GM18951 (cell line): ENCODE data around the gene DDIT4.
A peak's percentile ranks its signal among the peaks of the same experiment; 100 is the strongest.

ENCODE experiments used
- POLR2A ChIP-seq: IDR thresholded peaks from 4 replicates; pipeline ENCODE4 v1.6.1; 2011; ENCODE audit warnings: mild to moderate bottlenecking; ENCODE audit not compliant: insufficient read length, insufficient read depth; ENCODE audit errors: extremely low read depth
- in situ Hi-C: fragments of 300-500 bp; cut with MboI; formaldehyde crosslinking; loops from one replicate; pipeline ENCODE4 v1.12.0; 2022; ENCODE audit warnings: low sequenced_read_pairs, mixed read lengths, inconsistent platforms; ENCODE audit not compliant: unreplicated experiment

Gene DDIT4

DNA sequence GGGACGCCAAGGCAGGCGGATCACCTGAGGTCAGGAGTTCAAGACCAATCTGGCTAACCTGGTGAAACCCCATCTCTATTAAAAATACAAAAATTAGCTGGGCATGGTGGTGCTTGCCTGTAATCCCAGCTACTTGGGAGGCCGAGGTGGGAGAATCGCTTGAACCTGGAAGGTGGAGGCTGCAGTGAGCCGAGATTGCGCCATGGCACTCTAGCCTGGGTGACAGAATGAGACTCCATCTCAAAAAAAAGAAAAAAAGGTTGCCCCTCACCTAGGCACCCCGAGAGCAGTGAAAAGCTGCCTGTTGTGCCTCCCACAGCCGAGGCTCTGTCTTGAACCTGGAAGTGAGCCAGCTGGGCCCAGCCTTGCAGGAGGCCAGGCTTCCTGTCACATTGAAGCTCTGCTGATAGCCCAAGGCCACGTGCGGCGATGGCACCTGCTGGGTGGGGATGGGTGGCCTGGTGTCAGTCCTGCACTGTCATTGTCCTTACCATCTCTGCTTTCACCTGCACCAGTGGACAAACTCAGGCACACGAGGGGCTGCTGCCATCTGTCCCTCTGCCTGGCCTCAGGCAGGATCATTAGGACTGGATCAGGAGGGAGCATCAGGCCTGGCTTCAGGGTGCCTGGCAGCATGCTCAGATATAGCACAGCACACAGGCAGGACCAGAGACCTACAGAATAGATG lies 43.2 kb downstream of the DDIT4 start:
- in situ Hi-C loops: no loop called here
- TF ChIP-seq POLR2A: no peak

DNA sequence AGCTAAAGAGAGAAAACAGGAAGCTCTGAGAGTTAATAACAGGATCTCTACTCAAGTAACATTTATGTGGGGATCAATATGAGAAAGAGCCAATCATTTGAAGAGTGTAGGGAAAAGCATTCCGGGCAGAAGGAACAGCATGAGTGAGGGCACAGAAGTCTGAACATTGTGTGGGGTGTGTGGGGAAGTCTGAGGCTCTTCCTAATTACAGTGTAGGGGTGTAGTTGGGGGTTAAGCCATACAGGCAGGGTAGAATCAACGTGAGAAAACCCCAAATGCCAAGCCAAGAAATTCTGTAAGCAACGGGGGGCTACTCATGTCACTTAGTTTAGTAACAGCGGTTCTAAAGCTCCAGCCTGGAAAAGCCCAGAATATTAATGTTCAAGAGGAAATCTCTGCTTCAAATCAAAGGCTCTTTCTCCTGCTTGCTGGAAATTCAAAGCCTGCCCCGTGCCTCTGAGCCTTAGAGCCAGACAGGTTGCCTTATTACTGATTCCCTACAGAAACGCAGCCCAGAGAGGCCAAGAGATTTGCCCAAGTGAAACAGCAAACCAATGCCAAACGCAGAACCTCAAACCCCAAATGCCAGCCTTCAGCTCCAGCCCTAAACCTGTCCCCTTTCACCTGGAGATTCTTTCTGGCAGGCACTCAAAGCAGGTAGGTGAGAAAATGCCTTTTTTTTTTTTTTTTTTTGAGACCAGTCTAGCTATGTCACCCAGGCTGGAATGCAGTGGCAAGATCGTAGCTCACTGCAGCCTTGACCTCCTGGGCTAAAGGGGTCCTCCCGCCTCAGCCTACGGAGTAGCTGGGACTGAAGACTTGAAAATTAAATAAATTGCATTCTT lies 44.9 kb downstream of the DDIT4 start:
- TF ChIP-seq POLR2A: no peak
- in situ Hi-C loops: no loop called here

DNA sequence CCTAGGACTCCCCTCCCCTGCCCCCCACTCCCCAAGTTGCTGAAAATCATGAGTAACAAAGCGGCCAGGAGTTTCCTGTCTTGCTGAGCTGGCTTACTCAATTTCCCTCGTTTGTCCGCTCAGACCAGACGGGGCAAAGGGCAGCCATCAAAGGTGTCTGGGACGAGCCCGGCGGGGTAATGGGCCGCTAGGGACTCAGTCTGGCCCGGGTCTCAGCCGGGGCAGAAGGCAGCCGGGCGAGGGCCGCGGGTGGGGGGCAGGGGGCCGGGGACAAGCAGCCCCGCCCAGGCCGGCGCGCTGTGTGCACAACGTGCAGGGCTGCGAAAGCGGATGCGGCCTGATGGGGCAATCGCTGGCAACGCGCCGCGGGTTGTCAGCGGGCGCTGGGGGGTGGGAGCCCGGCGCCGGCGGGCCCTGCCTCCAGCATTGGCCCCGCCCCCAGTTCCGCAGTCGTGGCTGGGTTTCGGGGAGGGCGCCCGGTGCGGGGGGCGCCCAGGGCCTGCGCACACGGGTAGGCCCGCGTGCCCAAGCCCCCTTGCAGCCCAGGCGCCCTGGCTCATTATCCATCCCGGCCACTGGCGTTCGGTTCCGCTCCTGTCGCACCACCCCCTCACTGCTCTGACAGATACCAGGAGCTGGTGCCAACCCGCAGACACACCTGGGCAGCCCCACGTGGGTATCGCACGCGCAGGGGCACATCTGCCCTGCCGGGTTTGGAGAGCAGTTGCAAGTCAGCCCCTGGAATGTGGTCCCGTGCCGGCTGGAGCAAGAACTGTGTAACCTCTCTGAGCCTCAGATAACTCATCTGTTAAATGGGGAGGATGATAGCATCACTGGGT lies 45.9 kb downstream of the DDIT4 start:
- TF ChIP-seq POLR2A: peak; percentile 65
- in situ Hi-C loops: no loop called here

DNA sequence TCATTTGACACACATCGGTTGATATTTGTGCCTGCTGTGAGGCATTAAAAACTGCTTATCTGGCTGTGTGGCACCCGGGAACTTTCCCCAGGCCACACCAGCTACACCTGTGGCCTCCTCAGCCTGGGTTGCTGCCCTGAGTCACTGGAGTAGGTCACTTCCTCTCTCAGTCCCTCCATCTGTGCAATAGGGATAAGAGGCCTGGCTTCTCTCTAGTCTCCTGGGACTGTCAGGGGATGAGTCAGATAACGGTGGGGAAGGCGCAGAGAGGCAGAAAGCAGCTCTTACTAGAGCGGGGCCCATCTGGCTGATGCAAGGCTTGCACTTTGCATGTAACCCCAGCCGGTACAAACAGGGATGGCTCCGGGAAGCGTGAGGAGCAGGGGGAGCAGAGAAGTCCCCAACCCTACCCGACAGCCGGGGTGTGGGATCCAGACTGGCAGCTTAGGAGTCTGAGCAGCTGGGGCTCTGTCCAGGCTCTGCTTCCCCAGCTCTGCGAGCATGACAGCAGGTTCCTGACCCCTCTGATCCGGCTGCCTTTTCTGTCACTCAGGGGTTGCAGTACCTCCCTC lies 47.0 kb downstream of the DDIT4 start:
- in situ Hi-C loops: no loop called here
- TF ChIP-seq POLR2A: peak; percentile 65

DNA sequence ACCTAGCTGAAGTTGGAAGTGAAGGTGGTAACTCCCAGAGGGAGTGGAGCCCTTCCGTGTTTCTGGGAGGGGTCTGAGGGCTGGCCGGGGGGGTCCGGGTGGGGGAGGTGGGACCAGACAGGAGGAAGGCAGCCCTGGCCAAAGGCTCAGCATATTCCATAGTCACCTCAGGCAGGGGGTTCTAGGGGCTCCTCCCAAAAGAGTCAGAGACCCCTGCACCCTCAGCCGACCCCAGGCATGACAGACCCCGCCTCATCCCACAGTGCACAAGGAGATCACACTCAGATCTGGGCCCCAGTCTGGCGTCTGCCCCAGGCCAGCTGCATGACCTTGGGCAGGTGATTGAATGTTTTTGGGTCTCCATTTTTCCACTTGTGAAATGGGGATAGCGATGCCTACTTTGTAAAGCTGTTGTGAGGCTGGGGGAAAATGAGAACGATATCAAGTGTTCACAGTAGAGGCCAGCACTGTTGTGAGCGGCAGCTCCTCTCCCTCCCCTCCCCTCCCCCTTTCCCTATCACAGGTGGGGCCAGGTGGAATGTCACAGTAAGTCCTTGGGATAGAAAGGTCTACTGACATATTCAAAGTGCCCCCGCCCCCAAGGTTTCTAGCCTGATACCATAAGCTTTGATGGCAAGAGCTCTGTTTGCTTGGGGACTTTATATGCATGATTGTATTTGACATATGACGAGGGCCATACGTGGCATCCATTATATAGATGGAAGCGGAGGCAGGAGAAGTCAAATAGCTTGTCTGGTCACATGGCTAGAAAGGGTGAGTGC lies 47.7 kb downstream of the DDIT4 start:
- no peak for TF ChIP-seq POLR2A
- in situ Hi-C loops: no loop called here

DNA sequence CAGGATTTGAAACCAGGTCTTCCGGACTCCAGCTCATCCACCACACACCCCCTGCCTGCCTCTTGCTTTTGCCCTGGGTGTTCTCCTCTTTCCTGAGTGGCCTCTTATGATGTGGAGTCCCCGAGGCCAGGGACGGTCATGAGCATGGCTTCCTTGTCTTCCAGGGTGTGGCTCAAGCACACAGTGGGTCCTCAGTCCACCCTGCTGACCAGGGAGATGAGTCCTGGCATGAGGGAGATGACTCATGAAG lies 48.2 kb downstream of the DDIT4 start:
- no peak for TF ChIP-seq POLR2A
- in situ Hi-C loops: no loop called here

DNA sequence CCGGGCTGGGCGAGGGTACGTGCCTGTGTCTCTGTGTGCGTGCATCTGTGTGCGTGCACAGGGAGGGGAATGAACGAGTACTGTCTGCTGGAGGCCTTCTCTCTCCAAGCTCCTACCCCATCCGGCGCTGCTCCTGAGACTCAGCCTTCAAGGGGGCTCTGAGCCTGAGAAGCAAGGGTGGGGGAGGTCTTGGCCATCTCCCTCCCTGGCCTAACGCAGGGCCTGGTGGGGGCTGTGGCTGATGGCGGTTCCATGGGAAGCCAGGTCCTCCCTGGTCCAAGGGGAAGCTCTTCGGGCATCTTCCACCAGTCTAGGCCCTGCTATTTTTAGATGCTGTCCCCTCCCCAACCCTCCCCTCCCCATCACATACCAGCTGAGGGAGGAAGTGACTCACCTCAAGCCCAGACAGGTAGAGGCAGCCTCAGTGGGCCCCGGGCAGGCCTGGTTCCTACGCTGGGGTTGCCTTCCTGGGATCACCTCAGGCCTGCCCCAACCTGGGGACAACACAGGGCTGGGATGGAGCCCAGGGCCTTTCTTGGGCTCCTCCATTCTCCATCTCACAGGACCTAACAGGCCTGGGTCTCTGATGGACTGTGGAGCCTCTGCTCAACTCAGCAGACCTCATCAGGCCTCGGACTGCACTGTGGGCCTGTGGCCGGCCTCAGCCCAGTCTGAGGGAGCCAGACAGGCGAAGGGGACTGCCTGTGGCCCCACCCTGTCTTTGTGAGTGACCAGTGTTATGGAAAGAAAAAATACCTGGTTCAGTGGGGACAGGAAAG lies 48.7 kb downstream of the DDIT4 start:
- TF ChIP-seq POLR2A: no peak
- in situ Hi-C loops: no loop called here

DNA sequence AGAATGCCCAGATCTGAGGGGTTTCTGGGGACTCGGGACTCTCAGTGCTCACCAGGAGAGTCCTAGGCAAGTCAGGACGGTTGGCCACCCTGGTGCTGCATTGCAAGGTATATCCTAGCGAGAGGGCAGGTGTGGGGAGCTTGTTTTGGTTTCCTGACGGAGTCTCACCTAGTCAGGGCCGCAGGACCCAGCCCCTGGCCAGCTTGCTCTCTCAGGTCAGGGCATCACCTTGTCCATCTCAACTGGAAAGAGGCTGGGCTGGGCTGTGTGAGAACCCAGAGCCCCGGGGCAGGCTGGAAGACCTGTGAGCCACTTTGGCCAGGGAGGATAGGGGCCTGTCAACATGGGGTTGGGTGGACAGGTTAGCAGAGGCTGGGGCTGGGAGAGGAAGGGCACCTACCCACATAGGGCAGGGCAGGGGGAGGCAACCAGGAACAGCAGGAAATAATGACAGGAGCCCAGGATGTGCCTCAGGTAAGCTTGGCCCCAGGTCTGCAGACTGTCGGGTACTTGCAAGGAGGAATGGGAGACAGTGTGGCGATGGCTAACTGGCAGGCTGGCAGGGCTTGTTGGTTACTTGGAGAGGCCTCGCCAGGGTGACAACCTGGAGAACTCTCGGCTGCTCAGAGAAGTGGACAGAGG lies 49.5 kb downstream of the DDIT4 start:
- TF ChIP-seq POLR2A: no peak
- in situ Hi-C loops: no loop called here

DNA sequence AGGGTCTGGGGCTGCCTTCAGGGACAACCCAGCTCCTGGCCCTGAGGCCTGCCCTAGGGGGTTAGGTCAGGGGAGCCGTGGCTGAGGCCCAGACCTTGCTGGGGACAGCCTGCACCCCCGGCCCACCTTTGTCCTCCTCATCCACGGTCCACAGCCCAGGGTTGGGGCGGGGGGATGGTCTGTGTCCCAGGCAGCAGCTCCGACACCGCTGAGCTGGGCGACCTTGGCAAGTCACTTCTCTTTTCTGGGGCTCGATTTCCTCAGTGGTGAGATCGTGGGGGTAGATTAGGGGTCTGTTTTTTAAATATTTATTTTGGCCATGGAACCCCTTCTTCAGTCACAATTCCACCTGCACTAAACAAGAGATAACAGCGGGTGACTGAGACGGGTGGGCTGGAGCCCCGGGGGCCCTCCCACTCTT lies 50.1 kb downstream of the DDIT4 start:
- in situ Hi-C loops: no loop called here
- no peak for TF ChIP-seq POLR2A
